Measurements from ENCODE around the gene FCN3. TPM values are rescaled to one million over a fixed set of nuclear protein-coding genes. Genes with fewer than 3 reads are reported as not detected.

Gene FCN3
- total RNA-seq, 2 experiments from 2014 or later, result not detected

DNA sequence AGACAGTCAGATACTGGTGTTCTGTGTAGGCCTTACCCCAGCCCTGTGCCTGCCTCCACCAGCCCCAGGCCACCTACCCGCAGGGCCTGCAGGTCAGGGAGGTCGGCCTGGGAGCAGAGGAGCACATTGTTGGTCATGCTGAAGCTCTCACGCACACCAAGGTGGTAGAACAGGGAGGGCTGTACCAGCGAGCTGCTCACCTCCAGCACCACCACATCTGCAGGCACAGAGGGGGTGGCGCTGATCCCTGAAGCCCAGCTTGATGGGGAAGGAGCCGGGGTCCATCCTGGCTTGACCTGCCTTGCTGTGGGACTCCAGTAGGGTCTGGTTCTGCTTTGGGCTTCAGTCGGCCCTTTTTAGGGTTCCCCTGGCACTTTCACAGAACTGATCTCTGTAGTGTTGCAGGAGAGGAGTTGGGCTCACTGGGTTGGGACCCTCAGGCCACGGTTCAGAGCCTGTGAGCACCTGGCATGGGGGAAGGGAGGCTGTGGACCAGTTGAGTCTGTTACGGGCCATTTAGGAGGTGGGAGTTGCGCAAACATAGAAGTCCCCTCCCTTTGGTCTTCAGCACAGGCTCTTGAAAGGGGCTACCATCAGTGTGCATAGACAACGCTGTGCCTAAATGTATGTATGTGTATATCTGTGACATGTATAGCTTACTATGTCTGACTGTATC lies 9.8 kb downstream of the FCN3 start:
- no peaks in the 10 kb centered on the region for H3K36me3 Mint-ChIP-seq (ENCODE audit: low read depth)
- intact Hi-C loops (cut with DNase I, micrococcal nuclease), result loop anchor here (2.0 to 5.0 kb wide), 3 partner anchors 22 to 43 kb away; partner anchors contain the start of genes GPR3 (in 1 of the 2), SYTL1 (in 1 of the 2) and TMEM222 (in 1 of the 2)
- ATAC-seq (ENCODE audit: poor library complexity), result no peak
- H3K4me1 Mint-ChIP-seq (ENCODE audit: low read depth), result peaks cover 54% of the 10 kb centered on the region
- ChIA-PET CTCF (interaction anchor here (0.6 to 3.3 kb wide), 6 partner anchors 8 to 304 kb away, joined by 3 to 33 read pairs (median 6); no protein-coding TSS in a partner anchor), POLR2A (interaction anchor here (1.0 to 2.5 kb wide), 6 partner anchors 8 to 125 kb away, joined by 3 to 30 read pairs (median 4); partner anchors contain the start of genes CD164L2 and WASF2)
- Histone ChIP-seq H3K4me3 (ENCODE audit: low read length) (peak overlapping the region; percentile 70), H3K4me1 (ENCODE audit: insufficient read depth, low read length) (peaks cover 55% of the 10 kb centered on the region), H3K27me3 (ENCODE audit: control insufficient read depth in 1 of 2, insufficient read depth in 2 of 2, low read length in 2 of 2) (no peaks in the 10 kb centered on the region), H3K27ac (ENCODE audit: low read depth in 1 of 2, low read length in 2 of 2) (no peak overlapping the region), H3K9me3 (ENCODE audit: control insufficient read depth in 1 of 2, insufficient read depth in 1 of 2, low read length in 2 of 2) (no peaks in the 10 kb centered on the region), H3K36me3 (ENCODE audit: insufficient read depth, low read length) (no peaks in the 10 kb centered on the region)
- H3K4me3 Mint-ChIP-seq, result peak overlapping the region; percentile 88
- TF ChIP-seq, protein P1, sequence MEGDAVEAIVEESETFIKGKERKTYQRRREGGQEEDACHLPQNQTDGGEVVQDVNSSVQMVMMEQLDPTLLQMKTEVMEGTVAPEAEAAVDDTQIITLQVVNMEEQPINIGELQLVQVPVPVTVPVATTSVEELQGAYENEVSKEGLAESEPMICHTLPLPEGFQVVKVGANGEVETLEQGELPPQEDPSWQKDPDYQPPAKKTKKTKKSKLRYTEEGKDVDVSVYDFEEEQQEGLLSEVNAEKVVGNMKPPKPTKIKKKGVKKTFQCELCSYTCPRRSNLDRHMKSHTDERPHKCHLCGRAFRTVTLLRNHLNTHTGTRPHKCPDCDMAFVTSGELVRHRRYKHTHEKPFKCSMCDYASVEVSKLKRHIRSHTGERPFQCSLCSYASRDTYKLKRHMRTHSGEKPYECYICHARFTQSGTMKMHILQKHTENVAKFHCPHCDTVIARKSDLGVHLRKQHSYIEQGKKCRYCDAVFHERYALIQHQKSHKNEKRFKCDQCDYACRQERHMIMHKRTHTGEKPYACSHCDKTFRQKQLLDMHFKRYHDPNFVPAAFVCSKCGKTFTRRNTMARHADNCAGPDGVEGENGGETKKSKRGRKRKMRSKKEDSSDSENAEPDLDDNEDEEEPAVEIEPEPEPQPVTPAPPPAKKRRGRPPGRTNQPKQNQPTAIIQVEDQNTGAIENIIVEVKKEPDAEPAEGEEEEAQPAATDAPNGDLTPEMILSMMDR (IDR thresholded peaks at IDR 0.05), result no peak
- DNase-seq, result no peak
- H3K27ac Mint-ChIP-seq, result peak overlapping the region; percentile 43
- no peaks in the 10 kb centered on the region for H3K27me3 Mint-ChIP-seq
- H3K9me3 Mint-ChIP-seq, result no peaks in the 10 kb centered on the region

DNA sequence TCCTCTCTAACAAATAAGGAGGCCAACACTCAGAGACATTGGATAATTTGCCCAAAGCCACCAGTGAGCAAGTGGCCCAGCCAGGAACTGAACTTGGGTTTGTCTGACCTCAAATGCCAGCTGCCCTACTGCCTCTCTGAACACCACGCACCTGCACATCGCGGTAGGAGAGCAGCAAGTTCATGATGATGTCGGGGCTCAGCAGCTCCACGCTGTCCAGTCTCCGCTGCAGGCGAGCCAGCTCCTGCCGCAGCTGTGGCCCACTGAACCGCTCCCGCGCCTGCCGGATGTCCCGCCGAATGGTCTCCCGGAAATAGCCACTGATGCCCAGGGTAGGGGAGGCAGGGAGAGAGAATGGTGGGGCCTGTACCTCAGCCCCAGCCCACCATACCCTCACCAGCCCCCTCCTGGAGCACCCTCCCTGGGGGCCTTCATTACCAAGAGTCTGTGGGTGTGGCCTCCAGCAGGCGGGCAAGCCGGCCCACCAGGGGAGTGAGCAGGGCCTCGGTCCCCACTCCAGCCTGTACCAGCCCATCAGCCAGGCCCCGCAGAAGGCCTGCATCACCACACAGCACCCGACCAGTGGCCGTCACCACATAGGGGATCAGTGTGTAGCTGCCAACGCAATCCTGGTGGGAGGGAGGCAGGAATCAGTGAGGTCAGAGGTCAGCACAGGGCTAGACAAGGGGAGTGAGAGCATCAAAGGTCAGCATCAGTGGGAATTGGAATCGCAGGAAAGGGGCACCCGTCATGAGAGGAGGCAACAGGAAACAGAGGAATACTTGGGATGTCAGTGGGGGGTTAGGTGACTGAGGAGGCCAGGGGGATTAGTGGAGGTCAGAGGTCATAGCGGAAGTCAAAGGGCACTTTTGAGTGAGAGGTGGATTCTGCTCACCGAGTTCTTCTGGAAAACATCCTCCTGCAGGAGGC lies 10.6 kb downstream of the FCN3 start:
- Histone ChIP-seq H3K4me1 (ENCODE audit: insufficient read depth, low read length) (peaks cover 55% of the 10 kb centered on the region), H3K4me3 (ENCODE audit: low read length) (no peak overlapping the region), H3K9me3 (ENCODE audit: control insufficient read depth in 1 of 2, insufficient read depth in 1 of 2, low read length in 2 of 2) (no peaks in the 10 kb centered on the region), H3K36me3 (ENCODE audit: insufficient read depth, low read length) (no peaks in the 10 kb centered on the region), H3K27ac (ENCODE audit: low read depth in 1 of 2, low read length in 2 of 2) (no peak overlapping the region), H3K27me3 (ENCODE audit: control insufficient read depth in 1 of 2, insufficient read depth in 2 of 2, low read length in 2 of 2) (no peaks in the 10 kb centered on the region)
- Mint-ChIP-seq H3K4me1 (ENCODE audit: low read depth) (peaks cover 54% of the 10 kb centered on the region), H3K27me3 (no peaks in the 10 kb centered on the region), H3K9me3 (no peaks in the 10 kb centered on the region), H3K27ac (no peak overlapping the region), H3K36me3 (ENCODE audit: low read depth) (no peaks in the 10 kb centered on the region), H3K4me3 (peak overlapping the region; percentile 42)
- ATAC-seq (ENCODE audit: poor library complexity) (no peak), DNase-seq (no peak)
- intact Hi-C loops (cut with DNase I, micrococcal nuclease), result loop anchor here (2.0 kb wide), 2 partner anchors 21 to 29 kb away; partner anchors contain the start of genes GPR3 (in 1 of the 2) and SYTL1 (in 1 of the 2)
- CTCF ChIA-PET, result no interaction called here
- TF ChIP-seq, protein P1 (IDR thresholded peaks at IDR 0.05), result no peak
- POLR2A ChIA-PET, result no interaction called here

DNA sequence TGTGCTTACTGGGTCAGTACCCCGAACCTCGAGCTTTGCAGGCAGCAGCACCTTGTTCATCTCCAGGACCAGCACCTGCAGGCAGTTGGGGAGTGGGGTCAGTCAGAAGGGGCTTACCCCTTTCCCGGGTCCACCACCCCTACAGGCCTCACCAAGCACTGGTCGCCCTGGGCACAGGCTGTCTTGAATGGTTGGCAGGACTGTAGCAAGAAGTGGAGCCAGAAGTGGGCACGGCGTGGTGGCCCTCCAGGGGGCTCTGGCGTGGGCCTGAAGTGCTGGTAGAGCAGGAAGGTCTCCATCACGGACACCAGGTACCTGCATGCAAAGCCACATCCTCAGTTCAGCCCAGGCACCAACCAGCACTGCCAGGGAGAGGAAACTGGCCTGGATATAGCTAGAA lies 13.1 kb downstream of the FCN3 start:
- Histone ChIP-seq H3K27ac (ENCODE audit: low read depth in 1 of 2, low read length in 2 of 2) (no peak overlapping the region), H3K36me3 (ENCODE audit: insufficient read depth, low read length) (no peaks in the 10 kb centered on the region), H3K27me3 (ENCODE audit: control insufficient read depth in 1 of 2, insufficient read depth in 2 of 2, low read length in 2 of 2) (no peaks in the 10 kb centered on the region), H3K4me1 (ENCODE audit: insufficient read depth, low read length) (peaks cover 64% of the 10 kb centered on the region), H3K4me3 (ENCODE audit: low read length) (no peak overlapping the region), H3K9me3 (ENCODE audit: control insufficient read depth in 1 of 2, insufficient read depth in 1 of 2, low read length in 2 of 2) (no peaks in the 10 kb centered on the region)
- ChIA-PET CTCF (no interaction called here), POLR2A (interaction anchor here (1.3 kb wide), 1 partner anchor 29 kb away, joined by 3 read pairs; no protein-coding TSS in a partner anchor)
- Mint-ChIP-seq H3K4me3 (peak overlapping the region; percentile 75), H3K4me1 (ENCODE audit: low read depth) (peaks cover 60% of the 10 kb centered on the region), H3K36me3 (ENCODE audit: low read depth) (no peaks in the 10 kb centered on the region), H3K27ac (no peak overlapping the region), H3K9me3 (no peaks in the 10 kb centered on the region), H3K27me3 (no peaks in the 10 kb centered on the region)
- intact Hi-C loops (cut with DNase I, micrococcal nuclease), result no loop called here
- ATAC-seq (ENCODE audit: poor library complexity), result no peak
- TF ChIP-seq, protein P1 (IDR thresholded peaks at IDR 0.05), result no peak
- no peak for DNase-seq
